HG02885 (cell line): ENCODE results near the gene KDM4F.
A peak's percentile ranks its signal among the peaks of the same experiment; 100 is the strongest.
"Not testable (repeated sequence)": the region's sequence is repeated elsewhere in the genome, so short reads cannot be mapped to it uniquely, and the experiment has no call there.

Experiments used
- ATAC-seq: cut with Tn5 transposase; IDR thresholded peaks from one replicate; pipeline ENCODE4 v1.9.1; 2021; ENCODE audit warnings: mild to moderate bottlenecking; ENCODE audit not compliant: unreplicated experiment, poor library complexity

The KDM4F gene

GRCh38 chr11:95049122-95049521 is at the start of gene KDM4F:
TSS of gene KDM4F (plus strand) at chr11:95049422.
- ATAC-seq: not testable (repeated sequence)

GRCh38 chr11:95003716-95004115 is 45.5 kb upstream of the KDM4F start:
- ATAC-seq: no peak

- ATAC-seq: no peak
Measured at GRCh38 chr11:95005642-95006041, 43.6 kb upstream of the KDM4F start.

GRCh38 chr11:95011376-95011775 is 37.8 kb upstream of the KDM4F start:
- ATAC-seq: no peak

- no peak for ATAC-seq
Measured at GRCh38 chr11:95014184-95014821, 34.9 kb upstream of the KDM4F start.

GRCh38 chr11:95016139-95016538 is 33.1 kb upstream of the KDM4F start:
- ATAC-seq: no peak

GRCh38 chr11:95021468-95021867 is 27.8 kb upstream of the KDM4F start:
- ATAC-seq: not testable (repeated sequence)

GRCh38 chr11:95024958-95025357 is 24.3 kb upstream of the KDM4F start, which contains the start of gene KDM4E:
TSS of gene KDM4E (plus strand) at chr11:95025258. CDS start at chr11:95025558, 300 bp downstream.
- ATAC-seq: no peak

- not testable (repeated sequence) for ATAC-seq
Measured at GRCh38 chr11:95025594-95025993, 23.6 kb upstream of the KDM4F start.

GRCh38 chr11:95028357-95028756 is 20.9 kb upstream of the KDM4F start:
- no peak for ATAC-seq

- ATAC-seq: no peak
Measured at GRCh38 chr11:95033051-95033450, 16.2 kb upstream of the KDM4F start.

GRCh38 chr11:95035316-95035715 is 13.9 kb upstream of the KDM4F start:
- ATAC-seq: no peak

GRCh38 chr11:95037356-95038035 is 11.7 kb upstream of the KDM4F start:
- not testable (repeated sequence) for ATAC-seq

GRCh38 chr11:95042239-95042638 is 7.0 kb upstream of the KDM4F start:
- no peak for ATAC-seq

- no peak for ATAC-seq
Measured at GRCh38 chr11:95042906-95043305, 6.3 kb upstream of the KDM4F start.

- ATAC-seq: no peak
Measured at GRCh38 chr11:95044010-95044409, 5.2 kb upstream of the KDM4F start.

GRCh38 chr11:95045812-95046211 is 3.4 kb upstream of the KDM4F start:
- ATAC-seq: no peak

GRCh38 chr11:95050595-95051202 is 1.5 kb downstream of the KDM4F start:
- ATAC-seq: no peak

GRCh38 chr11:95054356-95054755 is 5.1 kb downstream of the KDM4F start:
- ATAC-seq: no peak

GRCh38 chr11:95055283-95055897 is 6.2 kb downstream of the KDM4F start:
- peak; percentile 99 for ATAC-seq

GRCh38 chr11:95057959-95058358 is 8.7 kb downstream of the KDM4F start:
- no peak for ATAC-seq
